HG03520 (cell line): ENCODE data around the gene OLAH.
"Not testable (repeated sequence)": the region's sequence is repeated elsewhere in the genome, so short reads cannot be mapped to it uniquely, and the experiment has no call there.

ENCODE experiments used
- ATAC-seq: cut with Tn5 transposase; IDR thresholded peaks from one replicate; pipeline ENCODE4 v1.9.1; 2021; ENCODE audit warnings: mild to moderate bottlenecking, moderate library complexity; ENCODE audit not compliant: unreplicated experiment

Gene OLAH

GRCh38 chr10:15043674-15044073, at the start of gene OLAH:
OLAH (plus strand) TSS chr10:15043943; CDS start chr10:15047289, 3,346 bp downstream.
- ATAC-seq = no peak

DNA sequence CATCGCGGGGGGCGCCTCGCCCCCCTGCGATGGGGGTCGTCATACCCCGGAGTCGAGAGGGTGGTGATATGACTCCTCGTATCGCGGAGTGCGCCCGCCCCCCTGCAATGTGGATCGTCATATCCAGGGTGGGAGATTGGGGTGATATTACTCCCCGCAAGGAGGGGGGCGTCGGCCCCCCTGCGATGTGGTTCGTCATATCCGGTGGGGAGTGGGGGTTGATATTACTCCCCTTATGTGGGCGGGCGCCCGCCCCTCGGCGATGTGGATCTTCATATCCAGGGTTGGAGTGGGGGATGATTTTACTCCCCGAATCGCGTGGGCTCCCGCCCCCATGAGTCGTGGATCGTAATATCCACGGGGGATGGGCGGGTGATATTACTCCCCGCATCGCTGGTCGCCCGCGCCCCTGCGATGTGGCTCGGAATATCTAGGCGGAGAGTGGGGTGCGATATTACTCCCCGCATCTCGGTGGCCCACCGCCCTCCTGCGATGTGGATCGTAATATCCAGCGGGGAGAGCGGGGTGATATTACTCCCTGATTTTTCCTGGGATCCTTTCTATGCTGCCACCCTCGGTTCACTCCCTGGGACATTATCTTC, 47.7 kb upstream of the OLAH start:
- no peak for ATAC-seq

GRCh38 chr10:15013530-15013929, 30.2 kb upstream of the OLAH start:
- ATAC-seq = not testable (repeated sequence)

- ATAC-seq = no peak
Observed at GRCh38 chr10:15015451-15015850, 28.3 kb upstream of the OLAH start.

DNA sequence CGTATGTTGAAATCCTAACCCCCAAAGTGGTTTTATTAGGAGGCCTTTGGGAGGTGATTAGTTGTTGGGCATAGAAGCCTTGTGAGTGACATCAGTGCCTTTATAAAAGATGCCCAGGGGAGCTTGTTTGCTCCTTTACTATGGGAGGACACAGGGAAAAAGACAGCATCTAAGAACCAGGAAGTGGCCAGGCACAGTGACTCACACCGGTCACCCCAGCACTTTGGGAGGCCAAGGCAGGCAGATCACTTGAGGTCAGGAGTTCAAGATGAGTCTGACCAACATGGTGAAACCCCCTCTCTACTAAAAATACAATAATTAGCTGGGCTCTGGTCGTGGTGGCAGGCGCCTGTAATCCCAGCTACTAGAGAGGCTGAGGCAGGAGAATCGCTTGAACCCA, 22.8 kb upstream of the OLAH start:
- ATAC-seq = not testable (repeated sequence)

- not testable (repeated sequence) for ATAC-seq
Observed at GRCh38 chr10:15023079-15023478, 20.7 kb upstream of the OLAH start.

DNA sequence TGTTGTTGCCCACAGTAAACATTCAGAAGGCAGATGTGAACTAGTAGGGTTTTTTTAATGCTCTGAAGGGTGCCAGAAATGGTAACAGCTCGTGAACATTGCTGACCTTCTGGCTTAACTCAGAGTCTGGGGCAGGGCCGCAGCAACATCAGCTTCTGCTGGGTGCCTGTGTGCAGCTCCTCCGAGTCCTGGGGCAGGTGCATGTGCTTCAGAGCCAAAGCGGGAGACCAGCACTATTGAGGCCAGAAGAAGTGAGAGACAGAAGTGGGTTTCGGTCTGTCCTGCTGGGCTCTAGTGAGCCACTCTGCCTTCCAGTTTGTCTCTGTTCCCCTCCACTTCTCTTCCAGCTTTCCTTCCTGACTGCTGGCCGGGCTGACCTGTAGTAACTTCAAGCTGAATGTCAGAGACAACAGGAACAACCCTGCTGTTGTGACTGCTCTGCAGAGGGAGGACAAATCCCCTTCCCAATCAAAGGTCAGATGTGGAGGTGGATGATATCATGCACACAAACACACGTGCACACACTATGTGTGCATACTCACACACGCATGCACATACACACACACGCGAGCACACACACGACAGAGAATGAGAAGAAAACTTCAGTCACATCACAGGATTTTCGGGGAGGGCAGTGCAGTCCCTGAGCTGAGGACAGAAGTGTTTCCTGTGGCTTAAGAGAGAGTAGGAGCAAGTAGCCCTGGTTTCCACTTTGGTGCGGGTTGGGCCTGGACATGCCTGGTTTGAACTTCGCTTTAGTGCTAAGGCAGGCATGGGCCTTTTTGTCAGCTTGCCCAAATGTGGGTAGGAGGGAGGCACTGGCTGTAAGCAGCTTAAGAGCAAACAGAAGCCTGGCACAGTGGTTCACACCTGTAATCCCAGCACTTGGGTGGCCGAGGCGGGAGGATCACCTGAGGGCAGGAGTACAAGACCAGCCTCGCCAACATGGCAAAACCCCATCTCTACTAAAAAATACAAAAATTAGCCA, 19.4 kb upstream of the OLAH start:
- not testable (repeated sequence) for ATAC-seq

DNA sequence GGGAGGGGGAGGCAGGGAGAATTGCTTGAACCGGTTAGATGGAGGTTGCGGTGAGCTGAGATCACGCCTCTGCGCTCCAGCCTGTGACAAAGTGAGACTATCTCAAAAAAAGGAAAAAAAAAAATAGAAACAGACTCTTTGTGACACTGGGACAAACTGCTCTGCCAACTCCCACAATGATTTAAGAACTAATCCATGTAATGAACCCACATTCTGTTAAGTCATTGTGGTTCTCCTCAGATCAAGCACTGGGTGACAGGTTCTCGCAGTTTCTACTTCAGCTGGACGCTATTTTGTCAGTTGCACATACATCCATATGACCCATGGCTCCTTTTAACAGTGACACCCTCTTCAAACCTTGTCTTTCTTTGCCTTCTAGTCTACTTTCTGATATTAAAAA, 18.7 kb upstream of the OLAH start:
- ATAC-seq = not testable (repeated sequence)

- no peak for ATAC-seq
Observed at GRCh38 chr10:15027741-15028140, 16.0 kb upstream of the OLAH start.

- no peak for ATAC-seq
Observed at GRCh38 chr10:15035385-15036301, 8.1 kb upstream of the OLAH start.

DNA sequence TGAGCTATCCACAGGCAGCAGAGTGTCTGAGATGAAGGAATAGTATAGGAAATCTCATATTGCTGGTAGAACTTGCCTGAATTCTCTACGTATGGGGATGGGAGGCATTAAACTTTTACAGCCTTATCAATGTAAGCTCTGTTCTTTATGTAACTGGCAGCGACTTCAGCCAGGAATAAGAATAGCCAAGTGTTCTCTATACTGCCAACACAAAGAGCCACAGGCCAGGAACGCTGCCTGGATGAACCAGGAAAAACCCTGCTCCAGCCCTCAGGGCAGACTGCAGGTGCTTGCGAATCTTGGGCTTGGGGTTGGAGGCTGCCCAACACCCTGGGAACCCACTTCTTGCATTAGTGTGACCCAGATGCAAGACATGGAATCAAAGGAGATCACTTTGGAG, 6.1 kb upstream of the OLAH start:
- no peak for ATAC-seq

DNA sequence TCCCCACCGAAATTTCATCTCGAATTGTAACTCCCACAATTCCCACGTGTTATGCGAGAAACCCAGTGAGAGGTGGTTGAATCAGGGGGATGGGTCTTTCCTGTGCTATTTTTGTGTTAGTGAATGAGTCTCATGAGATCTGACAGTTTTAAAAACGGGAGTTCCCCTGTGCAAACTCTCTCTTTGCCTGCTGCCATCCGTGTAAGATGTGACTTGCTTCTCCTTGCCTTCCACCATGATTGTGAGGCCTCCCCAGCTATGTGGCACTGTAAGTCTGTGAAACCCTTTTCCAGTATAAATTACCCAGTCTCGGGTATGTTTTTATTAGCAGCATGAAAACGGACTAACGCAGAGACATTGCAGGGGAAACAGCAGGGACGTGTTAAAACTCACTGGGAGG, 5.3 kb upstream of the OLAH start:
- no peak for ATAC-seq

DNA sequence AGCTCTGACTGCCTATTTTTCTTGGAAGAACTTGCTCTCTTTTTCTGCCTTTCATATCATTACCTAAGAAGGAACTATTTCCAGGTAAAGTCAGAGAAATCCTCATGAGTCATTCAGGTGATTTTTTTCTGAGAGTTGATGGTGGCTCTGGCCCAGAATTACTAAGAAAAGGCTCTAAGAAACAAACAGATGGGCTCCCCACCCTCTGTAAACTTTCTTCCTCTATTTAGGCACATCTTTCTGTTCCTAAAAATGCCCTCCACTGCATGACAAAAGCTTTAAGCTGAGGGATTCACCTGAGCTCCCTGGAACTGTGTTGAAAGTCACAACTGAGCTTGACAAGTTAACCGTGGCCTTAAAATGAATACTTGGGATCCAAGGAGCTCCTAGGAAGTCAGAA, 1.6 kb downstream of the OLAH start:
- no peak for ATAC-seq

DNA sequence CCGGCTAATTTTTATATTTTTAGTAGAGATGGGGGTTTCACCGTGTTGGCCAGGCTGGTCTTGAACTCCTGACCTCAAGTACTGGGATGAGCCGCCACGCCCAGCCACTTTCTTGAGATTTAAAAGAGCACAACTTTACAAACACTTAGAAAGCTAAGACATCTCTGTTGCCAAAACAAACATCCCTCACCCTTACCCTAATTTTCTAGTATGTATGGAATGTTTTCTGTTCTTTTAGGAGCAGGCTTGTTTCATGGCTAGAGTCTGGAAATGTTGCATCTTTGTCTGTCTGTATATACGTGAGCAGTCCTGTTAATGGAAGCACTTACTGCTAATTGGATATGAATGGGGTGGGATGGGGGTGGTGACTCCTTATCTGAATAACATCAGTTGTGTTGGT, 2.9 kb downstream of the OLAH start:
- ATAC-seq = no peak

DNA sequence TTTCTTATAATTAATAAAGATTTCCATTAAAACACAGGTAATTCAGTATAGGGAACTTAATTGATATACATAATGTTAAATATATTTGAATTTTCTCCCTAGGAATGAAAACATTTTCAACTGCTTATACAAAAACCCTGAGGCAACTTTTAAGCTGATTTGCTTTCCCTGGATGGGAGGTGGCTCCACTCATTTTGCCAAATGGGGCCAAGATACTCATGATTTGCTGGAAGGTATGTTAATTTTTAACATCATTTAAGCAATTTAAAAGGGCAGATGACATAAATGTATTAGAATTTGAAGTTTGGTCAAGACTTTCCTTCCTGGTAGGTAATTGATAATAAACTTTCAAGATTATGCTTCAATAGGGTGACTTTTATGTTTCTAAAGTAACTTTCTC, 5.8 kb downstream of the OLAH start:
- no peak for ATAC-seq

- ATAC-seq = no peak
Observed at GRCh38 chr10:15052121-15052520, 8.4 kb downstream of the OLAH start.

DNA sequence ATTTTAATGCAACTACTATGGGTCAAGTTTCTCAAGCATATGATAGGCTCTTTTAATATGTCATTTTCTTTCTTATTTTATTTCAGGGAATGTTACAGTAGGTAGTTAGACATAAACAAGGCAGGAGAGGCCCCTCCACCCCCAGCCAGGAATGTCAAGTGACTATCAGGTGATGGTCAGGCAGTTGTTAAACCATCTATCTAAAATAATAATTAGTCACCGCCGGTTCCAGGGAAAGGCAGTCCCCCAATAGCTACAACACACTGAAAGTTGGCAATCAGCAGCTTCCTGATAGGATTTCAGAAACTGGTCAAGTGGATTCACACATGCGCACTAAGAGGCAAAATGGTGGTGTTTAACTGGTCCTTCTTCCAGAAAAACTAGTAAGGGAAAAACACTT, 9.3 kb downstream of the OLAH start:
- ATAC-seq = no peak

GRCh38 chr10:15058689-15059088, 14.9 kb downstream of the OLAH start:
- ATAC-seq = no peak

DNA sequence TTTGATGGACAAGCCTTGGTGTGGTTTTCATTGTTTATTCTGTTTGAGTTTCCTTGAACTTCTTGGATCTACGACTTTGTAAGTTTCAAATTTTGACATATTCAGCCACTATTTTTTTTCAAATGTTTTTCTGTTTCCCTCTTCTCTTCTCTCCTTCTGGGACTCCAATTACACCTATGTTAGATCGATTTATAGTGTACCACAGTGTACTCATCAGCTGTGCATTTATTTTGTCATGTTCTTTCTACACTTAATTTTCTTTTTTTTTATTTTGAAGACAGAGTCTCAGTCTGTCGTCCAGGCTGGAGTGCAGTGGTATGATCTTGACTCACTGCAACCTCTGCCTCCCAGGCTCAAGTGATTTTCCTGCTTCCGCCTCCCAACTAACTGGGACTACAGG, 16.2 kb downstream of the OLAH start:
- no peak for ATAC-seq

DNA sequence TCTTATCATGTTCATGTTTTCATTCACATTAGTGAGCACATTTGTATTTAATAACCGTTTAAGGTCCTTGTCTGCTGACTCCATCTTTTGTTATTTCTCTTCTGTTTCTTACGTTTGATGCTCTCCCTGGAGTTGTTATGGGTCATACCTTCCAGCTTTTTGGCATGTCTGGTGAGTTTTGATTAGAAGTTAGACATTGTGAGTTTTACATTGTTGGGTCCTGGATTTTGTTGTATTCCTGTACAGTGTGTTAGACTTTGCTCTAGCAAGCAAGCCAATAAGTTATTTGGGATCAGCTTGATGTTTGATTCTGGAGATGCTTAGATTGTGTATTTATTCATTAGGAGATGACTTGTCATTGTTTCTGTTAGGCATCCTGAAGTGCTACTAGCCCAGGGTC, 16.9 kb downstream of the OLAH start:
- ATAC-seq = no peak

DNA sequence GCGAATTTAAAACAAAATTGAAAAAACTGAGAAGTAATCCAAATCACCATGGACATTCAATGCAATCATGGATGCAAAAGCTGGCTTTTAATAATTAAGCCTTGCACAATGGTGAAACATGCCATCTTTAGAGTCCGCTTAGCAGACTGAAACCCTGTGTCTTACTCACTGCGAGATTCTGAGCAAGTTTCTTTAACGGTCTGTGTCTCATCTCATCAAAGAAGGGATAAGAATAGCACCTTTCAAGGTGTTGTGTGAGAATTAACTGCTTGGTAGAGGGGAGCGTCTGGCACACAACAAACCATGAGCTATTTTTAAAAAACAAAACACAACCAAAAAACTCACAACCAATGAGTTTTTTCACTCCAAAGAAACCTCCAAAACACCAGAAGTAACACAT, 23.4 kb downstream of the OLAH start:
- ATAC-seq = peak; percentile 69
